HepG2 (cell line): Measurements from ENCODE around the gene EPHB3.

ENCODE experiments used
- EZH2 ChIP-seq: conservative IDR thresholded peaks from 2 replicates; pipeline ENCODE4 v1.6.1; 2012; ENCODE audit warnings: mild to moderate bottlenecking, low read depth, low read length, moderate library complexity
- MYC ChIP-seq: sonication (generic); formaldehyde crosslinking; IDR thresholded peaks from 2 replicates; pipeline ENCODE4 v1.9.0; 2021; ENCODE audit warnings: missing genetic modification reagents, borderline replicate concordance
- SMAD9 ChIP-seq: sonication (generic); formaldehyde crosslinking; IDR thresholded peaks from 2 replicates; pipeline ENCODE4 v1.5.1; 2020; ENCODE audit warnings: mild to moderate bottlenecking, missing genetic modification reagents
- YY1 ChIP-seq: IDR thresholded peaks from 2 replicates; pipeline ENCODE4 v1.6.1; 2011; ENCODE audit warnings: low read length, low read depth, moderate library complexity, mild to moderate bottlenecking; ENCODE audit not compliant: insufficient read depth, insufficient replicate concordance
- ZNF652 ChIP-seq: IDR thresholded peaks from 2 replicates; pipeline ENCODE4 v1.6.1; 2016; ENCODE audit warnings: low read depth, borderline replicate concordance
- TF ChIP-seq, protein P1 (sequence below): IDR thresholded peaks from 2 replicates; pipeline ENCODE4 v1.6.1; 2012; ENCODE audit warnings: inconsistent platforms
- TF ChIP-seq, protein P2 (sequence below): sonication (generic); formaldehyde crosslinking; IDR thresholded peaks from 2 replicates; pipeline ENCODE4 v1.4.0; 2020; ENCODE audit warnings: missing genetic modification reagents
- TF ChIP-seq, protein P3 (sequence below): sonication (generic); formaldehyde crosslinking; IDR thresholded peaks from 2 replicates; pipeline ENCODE4 v1.5.0; 2020; ENCODE audit warnings: mild to moderate bottlenecking, missing genetic modification reagents, moderate library complexity
- TF ChIP-seq, protein P4 (sequence below), 2 experiments: sonication (generic) in 1 of 2; formaldehyde crosslinking in 1 of 2; IDR thresholded peaks; 2 replicates each; pipeline versions ENCODE4 v1.4.0 to v1.6.1; 2018 to 2020; ENCODE audit warnings: missing genetic modification reagents in 2 of 2, borderline replicate concordance in 1 of 2, low read depth in 1 of 2, mild to moderate bottlenecking in 1 of 2, missing biosample characterization in 1 of 2
- TF ChIP-seq, protein P5 (sequence below): IDR thresholded peaks from 2 replicates; pipeline ENCODE4 v1.6.1; 2016
- TF ChIP-seq, protein P6 (sequence below): sonication (generic); formaldehyde crosslinking; IDR thresholded peaks from 2 replicates; pipeline ENCODE4 v1.8.0; 2023; ENCODE audit warnings: mild to moderate bottlenecking, missing genetic modification reagents
- TF ChIP-seq, protein P7 (sequence below): sonication (generic); formaldehyde crosslinking; IDR thresholded peaks from 2 replicates; pipeline ENCODE4 v1.5.1; 2020; ENCODE audit warnings: mild to moderate bottlenecking, missing genetic modification reagents, borderline replicate concordance

DNA sequence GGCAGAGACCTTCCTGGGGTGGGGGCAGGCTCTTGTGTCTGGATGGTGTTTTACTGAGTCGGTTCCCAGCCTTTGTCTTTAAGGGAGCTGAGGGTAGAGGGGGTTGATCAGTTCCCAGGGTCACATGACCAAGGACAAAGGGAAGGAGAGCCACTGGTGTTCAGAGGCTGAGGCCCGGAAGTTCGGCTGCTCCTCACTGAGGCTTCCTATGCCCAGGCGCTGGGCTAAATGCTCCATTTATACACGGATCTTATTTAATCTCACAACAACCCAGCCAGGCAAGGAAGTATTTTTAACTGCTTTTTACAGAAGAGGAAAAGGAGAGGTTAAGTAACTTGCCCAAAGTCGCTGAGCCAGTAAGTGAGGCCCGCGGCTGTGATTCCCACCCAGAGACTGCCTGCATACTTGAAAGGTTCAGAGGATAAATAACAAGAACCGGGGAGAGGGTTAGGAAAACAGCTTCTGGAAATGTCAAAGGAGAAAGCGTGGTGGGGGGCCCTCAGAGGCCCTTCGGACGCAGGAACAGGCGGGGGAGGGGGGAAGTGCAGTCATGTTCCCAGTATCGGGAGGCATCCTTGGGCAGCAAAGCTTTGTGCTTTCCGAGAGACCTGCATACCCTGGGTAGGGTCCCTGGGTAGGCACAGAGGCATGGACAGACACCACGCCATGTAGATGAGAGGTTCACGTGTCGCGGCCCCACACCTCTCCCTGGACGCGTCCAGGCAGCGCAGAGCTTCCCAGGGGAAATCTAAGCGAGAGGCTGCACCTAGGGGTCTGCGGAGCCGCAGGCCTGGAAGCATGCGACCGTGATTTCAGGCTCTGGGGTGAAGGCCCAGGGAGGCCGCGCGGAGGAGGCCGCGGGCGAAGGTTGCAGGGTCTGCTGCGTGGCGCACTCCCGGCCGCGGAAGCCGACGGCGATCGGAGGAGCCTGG, 21.3 kb downstream of the EPHB3 start:
- TF ChIP-seq, protein P1, sequence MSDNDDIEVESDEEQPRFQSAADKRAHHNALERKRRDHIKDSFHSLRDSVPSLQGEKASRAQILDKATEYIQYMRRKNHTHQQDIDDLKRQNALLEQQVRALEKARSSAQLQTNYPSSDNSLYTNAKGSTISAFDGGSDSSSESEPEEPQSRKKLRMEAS: no peak
- TF ChIP-seq, protein P2, sequence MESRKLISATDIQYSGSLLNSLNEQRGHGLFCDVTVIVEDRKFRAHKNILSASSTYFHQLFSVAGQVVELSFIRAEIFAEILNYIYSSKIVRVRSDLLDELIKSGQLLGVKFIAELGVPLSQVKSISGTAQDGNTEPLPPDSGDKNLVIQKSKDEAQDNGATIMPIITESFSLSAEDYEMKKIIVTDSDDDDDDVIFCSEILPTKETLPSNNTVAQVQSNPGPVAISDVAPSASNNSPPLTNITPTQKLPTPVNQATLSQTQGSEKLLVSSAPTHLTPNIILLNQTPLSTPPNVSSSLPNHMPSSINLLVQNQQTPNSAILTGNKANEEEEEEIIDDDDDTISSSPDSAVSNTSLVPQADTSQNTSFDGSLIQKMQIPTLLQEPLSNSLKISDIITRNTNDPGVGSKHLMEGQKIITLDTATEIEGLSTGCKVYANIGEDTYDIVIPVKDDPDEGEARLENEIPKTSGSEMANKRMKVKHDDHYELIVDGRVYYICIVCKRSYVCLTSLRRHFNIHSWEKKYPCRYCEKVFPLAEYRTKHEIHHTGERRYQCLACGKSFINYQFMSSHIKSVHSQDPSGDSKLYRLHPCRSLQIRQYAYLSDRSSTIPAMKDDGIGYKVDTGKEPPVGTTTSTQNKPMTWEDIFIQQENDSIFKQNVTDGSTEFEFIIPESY: no peak
- TF ChIP-seq YY1: no peak
- TF ChIP-seq SMAD9 (CRISPR knock-in tag): no peak
- TF ChIP-seq, protein P3, sequence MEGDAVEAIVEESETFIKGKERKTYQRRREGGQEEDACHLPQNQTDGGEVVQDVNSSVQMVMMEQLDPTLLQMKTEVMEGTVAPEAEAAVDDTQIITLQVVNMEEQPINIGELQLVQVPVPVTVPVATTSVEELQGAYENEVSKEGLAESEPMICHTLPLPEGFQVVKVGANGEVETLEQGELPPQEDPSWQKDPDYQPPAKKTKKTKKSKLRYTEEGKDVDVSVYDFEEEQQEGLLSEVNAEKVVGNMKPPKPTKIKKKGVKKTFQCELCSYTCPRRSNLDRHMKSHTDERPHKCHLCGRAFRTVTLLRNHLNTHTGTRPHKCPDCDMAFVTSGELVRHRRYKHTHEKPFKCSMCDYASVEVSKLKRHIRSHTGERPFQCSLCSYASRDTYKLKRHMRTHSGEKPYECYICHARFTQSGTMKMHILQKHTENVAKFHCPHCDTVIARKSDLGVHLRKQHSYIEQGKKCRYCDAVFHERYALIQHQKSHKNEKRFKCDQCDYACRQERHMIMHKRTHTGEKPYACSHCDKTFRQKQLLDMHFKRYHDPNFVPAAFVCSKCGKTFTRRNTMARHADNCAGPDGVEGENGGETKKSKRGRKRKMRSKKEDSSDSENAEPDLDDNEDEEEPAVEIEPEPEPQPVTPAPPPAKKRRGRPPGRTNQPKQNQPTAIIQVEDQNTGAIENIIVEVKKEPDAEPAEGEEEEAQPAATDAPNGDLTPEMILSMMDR: no peak
- no peak for TF ChIP-seq EZH2
- TF ChIP-seq, protein P4, sequence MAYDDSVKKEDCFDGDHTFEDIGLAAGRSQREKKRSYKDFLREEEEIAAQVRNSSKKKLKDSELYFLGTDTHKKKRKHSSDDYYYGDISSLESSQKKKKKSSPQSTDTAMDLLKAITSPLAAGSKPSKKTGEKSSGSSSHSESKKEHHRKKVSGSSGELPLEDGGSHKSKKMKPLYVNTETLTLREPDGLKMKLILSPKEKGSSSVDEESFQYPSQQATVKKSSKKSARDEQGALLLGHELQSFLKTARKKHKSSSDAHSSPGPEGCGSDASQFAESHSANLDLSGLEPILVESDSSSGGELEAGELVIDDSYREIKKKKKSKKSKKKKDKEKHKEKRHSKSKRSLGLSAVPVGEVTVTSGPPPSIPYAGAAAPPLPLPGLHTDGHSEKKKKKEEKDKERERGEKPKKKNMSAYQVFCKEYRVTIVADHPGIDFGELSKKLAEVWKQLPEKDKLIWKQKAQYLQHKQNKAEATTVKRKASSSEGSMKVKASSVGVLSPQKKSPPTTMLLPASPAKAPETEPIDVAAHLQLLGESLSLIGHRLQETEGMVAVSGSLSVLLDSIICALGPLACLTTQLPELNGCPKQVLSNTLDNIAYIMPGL (CRISPR knock-in tag; IDR thresholded peaks at IDR 0.05; ENCODE audit: borderline replicate concordance in 1 of 2, low read depth in 1 of 2): no peak
- no peak for TF ChIP-seq MYC
- TF ChIP-seq, protein P5, sequence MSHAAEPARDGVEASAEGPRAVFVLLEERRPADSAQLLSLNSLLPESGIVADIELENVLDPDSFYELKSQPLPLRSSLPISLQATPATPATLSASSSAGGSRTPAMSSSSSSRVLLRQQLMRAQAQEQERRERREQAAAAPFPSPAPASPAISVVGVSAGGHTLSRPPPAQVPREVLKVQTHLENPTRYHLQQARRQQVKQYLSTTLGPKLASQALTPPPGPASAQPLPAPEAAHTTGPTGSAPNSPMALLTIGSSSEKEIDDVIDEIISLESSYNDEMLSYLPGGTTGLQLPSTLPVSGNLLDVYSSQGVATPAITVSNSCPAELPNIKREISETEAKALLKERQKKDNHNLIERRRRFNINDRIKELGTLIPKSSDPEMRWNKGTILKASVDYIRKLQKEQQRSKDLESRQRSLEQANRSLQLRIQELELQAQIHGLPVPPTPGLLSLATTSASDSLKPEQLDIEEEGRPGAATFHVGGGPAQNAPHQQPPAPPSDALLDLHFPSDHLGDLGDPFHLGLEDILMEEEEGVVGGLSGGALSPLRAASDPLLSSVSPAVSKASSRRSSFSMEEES: no peak
- TF ChIP-seq, protein P6, sequence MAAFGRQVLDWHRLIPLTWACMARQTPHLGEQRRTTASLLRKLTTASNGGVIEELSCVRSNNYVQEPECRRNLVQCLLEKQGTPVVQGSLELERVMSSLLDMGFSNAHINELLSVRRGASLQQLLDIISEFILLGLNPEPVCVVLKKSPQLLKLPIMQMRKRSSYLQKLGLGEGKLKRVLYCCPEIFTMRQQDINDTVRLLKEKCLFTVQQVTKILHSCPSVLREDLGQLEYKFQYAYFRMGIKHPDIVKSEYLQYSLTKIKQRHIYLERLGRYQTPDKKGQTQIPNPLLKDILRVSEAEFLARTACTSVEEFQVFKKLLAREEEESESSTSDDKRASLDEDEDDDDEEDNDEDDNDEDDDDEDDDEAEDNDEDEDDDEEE (CRISPR knock-in tag): no peak
- TF ChIP-seq, protein P7, sequence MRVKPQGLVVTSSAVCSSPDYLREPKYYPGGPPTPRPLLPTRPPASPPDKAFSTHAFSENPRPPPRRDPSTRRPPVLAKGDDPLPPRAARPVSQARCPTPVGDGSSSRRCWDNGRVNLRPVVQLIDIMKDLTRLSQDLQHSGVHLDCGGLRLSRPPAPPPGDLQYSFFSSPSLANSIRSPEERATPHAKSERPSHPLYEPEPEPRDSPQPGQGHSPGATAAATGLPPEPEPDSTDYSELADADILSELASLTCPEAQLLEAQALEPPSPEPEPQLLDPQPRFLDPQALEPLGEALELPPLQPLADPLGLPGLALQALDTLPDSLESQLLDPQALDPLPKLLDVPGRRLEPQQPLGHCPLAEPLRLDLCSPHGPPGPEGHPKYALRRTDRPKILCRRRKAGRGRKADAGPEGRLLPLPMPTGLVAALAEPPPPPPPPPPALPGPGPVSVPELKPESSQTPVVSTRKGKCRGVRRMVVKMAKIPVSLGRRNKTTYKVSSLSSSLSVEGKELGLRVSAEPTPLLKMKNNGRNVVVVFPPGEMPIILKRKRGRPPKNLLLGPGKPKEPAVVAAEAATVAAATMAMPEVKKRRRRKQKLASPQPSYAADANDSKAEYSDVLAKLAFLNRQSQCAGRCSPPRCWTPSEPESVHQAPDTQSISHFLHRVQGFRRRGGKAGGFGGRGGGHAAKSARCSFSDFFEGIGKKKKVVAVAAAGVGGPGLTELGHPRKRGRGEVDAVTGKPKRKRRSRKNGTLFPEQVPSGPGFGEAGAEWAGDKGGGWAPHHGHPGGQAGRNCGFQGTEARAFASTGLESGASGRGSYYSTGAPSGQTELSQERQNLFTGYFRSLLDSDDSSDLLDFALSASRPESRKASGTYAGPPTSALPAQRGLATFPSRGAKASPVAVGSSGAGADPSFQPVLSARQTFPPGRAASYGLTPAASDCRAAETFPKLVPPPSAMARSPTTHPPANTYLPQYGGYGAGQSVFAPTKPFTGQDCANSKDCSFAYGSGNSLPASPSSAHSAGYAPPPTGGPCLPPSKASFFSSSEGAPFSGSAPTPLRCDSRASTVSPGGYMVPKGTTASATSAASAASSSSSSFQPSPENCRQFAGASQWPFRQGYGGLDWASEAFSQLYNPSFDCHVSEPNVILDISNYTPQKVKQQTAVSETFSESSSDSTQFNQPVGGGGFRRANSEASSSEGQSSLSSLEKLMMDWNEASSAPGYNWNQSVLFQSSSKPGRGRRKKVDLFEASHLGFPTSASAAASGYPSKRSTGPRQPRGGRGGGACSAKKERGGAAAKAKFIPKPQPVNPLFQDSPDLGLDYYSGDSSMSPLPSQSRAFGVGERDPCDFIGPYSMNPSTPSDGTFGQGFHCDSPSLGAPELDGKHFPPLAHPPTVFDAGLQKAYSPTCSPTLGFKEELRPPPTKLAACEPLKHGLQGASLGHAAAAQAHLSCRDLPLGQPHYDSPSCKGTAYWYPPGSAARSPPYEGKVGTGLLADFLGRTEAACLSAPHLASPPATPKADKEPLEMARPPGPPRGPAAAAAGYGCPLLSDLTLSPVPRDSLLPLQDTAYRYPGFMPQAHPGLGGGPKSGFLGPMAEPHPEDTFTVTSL (CRISPR knock-in tag): no peak
- no peak for TF ChIP-seq ZNF652 (CRISPR knock-in tag)
